ENCODE measurements around the gene EFR3B.

- TF ChIP-seq CTCF (IDR thresholded peaks at IDR 0.05), result no peak
- TF ChIP-seq ZFX (IDR thresholded peaks at IDR 0.05; ENCODE audit: borderline replicate concordance), result no peak
These were observed 1.5 kb downstream of the EFR3B start for GRCh38 chr2:25043241-25043867.

Measured in 22Rv1 (cell line).